Hepatocyte (in vitro differentiated cells): ENCODE results near the gene SREBF1. TPM values are rescaled to one million over a fixed set of nuclear protein-coding genes. Genes with fewer than 3 reads are reported as not detected.

ENCODE experiments used
- DNase-seq: peaks from one replicate; pipeline ENCODE4 v3.0.0-alpha.2; 2016; ENCODE audit warnings: low spot score
- H2AFZ ChIP-seq: fragments of 200-600 bp; sonication (generic); 2 replicates; pipeline ENCODE4 v1.6.0; 2016; ENCODE audit warnings: antibody characterized with exemption, mild to moderate bottlenecking
- H3K27ac ChIP-seq: fragments of 200-600 bp; sonication (generic); 2 replicates; pipeline ENCODE4 v1.5.1; 2016; ENCODE audit warnings: mild to moderate bottlenecking
- H3K27me3 ChIP-seq: fragments of 200-600 bp; sonication (generic); 2 replicates; pipeline ENCODE4 v1.6.1; 2016
- H3K36me3 ChIP-seq: fragments of 200-600 bp; sonication (generic); replicated peaks from 2 replicates; pipeline ENCODE4 v1.5.1; 2016; ENCODE audit warnings: low read depth; ENCODE audit not compliant: insufficient read depth
- H3K4me1 ChIP-seq: fragments of 200-600 bp; sonication (generic); 2 replicates; pipeline ENCODE4 v1.5.1; 2016; ENCODE audit warnings: mild to moderate bottlenecking, moderate library complexity; ENCODE audit not compliant: insufficient read depth
- H3K4me2 ChIP-seq: fragments of 200-600 bp; sonication (generic); 2 replicates; pipeline ENCODE4 v1.6.0; 2016
- H3K4me3 ChIP-seq: fragments of 200-600 bp; sonication (generic); 2 replicates; pipeline ENCODE4 v1.5.1; 2016; ENCODE audit warnings: mild to moderate bottlenecking
- H3K79me2 ChIP-seq: fragments of 200-600 bp; sonication (generic); 2 replicates; pipeline ENCODE4 v1.6.0; 2017; ENCODE audit warnings: mild to moderate bottlenecking
- H3K9me2 ChIP-seq: fragments of 200-600 bp; sonication (generic); replicated peaks from 2 replicates; pipeline ENCODE4 v1.6.0; 2017; ENCODE audit warnings: mild to moderate bottlenecking; ENCODE audit not compliant: insufficient read depth
- H3K9me3 ChIP-seq: fragments of 200-600 bp; sonication (generic); 2 replicates; pipeline ENCODE4 v1.5.1; 2016; ENCODE audit warnings: low read depth, mild to moderate bottlenecking
- H4K20me1 ChIP-seq: fragments of 200-600 bp; sonication (generic); 2 replicates; pipeline ENCODE4 v1.6.0; 2016; ENCODE audit warnings: mild to moderate bottlenecking; ENCODE audit not compliant: insufficient read depth, poor library complexity, severe bottlenecking
- EZH2 ChIP-seq: fragments of 200-600 bp; sonication (generic); IDR thresholded peaks from 2 replicates; pipeline ENCODE4 v1.6.1; 2016; ENCODE audit warnings: antibody characterized with exemption, mild to moderate bottlenecking, borderline replicate concordance
- EZH2phosphoT487 ChIP-seq: fragments of 200-600 bp; sonication (generic); IDR thresholded peaks from one replicate; pipeline ENCODE4 v1.6.1; 2018; ENCODE audit warnings: antibody characterized with exemption, mild to moderate bottlenecking, low read depth, moderate library complexity; ENCODE audit not compliant: unreplicated experiment, severe bottlenecking
- WGBS: methylation state at CpG from one replicate; pipeline ENCODE4 v1.1.6; 2016; ENCODE audit warnings: low lambda C conversion rate; ENCODE audit errors: missing lambda C conversion rate; 5-methylcytosine and 5-hydroxymethylcytosine counted together
- polyA plus RNA-seq: library from polyadenylated mRNA; unstranded; fragments of >200 nt; fragmentation: Nextera tagmentation; extraction: Ambion mirVana; gene quantifications from 2 replicates; pipeline ENCODE4 v1.2.1, GENCODE V29; 2016
- total RNA-seq: library from RNA; depleted of rRNA; stranded (reverse); fragments of >200 nt; gene quantifications from 2 replicates; pipeline ENCODE4 v1.2.3, GENCODE V29; 2014
- TF ChIP-seq, protein P1 (sequence below): fragments of 200-600 bp; sonication (generic); IDR thresholded peaks from 2 replicates; pipeline ENCODE4 v1.5.1; 2016; ENCODE audit warnings: antibody characterized with exemption, mild to moderate bottlenecking; ENCODE audit not compliant: poor library complexity

SREBF1 gene
- total and polyA plus RNA-seq, 2 experiments from 2014 or later, result 57.1 to 140 TPM

GRCh38 chr17:17810895-17811248 is 25.9 kb downstream of the SREBF1 start:
- Histone ChIP-seq H2AFZ (no peak overlapping the region), H3K27ac (peak overlapping the region; percentile 87), H3K27me3 (no peaks in the 10 kb centered on the region), H3K4me2 (peak overlapping the region; percentile 79), H3K79me2 (peaks cover 3% of the 10 kb centered on the region), H3K4me1 (peaks cover 34% of the 10 kb centered on the region), H3K36me3 (no peaks in the 10 kb centered on the region), H4K20me1 (peaks cover 28% of the 10 kb centered on the region), H3K9me2 (no peaks in the 10 kb centered on the region), H3K4me3 (no peak overlapping the region), H3K9me3 (no peaks in the 10 kb centered on the region)
- TF ChIP-seq, protein P1, sequence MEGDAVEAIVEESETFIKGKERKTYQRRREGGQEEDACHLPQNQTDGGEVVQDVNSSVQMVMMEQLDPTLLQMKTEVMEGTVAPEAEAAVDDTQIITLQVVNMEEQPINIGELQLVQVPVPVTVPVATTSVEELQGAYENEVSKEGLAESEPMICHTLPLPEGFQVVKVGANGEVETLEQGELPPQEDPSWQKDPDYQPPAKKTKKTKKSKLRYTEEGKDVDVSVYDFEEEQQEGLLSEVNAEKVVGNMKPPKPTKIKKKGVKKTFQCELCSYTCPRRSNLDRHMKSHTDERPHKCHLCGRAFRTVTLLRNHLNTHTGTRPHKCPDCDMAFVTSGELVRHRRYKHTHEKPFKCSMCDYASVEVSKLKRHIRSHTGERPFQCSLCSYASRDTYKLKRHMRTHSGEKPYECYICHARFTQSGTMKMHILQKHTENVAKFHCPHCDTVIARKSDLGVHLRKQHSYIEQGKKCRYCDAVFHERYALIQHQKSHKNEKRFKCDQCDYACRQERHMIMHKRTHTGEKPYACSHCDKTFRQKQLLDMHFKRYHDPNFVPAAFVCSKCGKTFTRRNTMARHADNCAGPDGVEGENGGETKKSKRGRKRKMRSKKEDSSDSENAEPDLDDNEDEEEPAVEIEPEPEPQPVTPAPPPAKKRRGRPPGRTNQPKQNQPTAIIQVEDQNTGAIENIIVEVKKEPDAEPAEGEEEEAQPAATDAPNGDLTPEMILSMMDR, result no peak
- TF ChIP-seq EZH2phosphoT487 (no peak), EZH2 (no peak)
- no peak for DNase-seq
- 89% methylated on average over 27 of the region's 27 CpGs for WGBS

- H4K20me1 ChIP-seq, result peaks cover 28% of the 10 kb centered on the region
- DNase-seq, result peak; percentile 85
- H3K9me3 ChIP-seq, result no peaks in the 10 kb centered on the region
- peaks cover 3% of the 10 kb centered on the region for H3K79me2 ChIP-seq
- WGBS, result 41% methylated on average over 54 of the region's 68 CpGs
- no peak overlapping the region for H3K4me3 ChIP-seq
- peak overlapping the region; percentile 79 for H3K4me2 ChIP-seq
- H3K9me2 ChIP-seq, result no peaks in the 10 kb centered on the region
- peak overlapping the region; percentile 87 for H3K27ac ChIP-seq
- H3K36me3 ChIP-seq, result no peaks in the 10 kb centered on the region
- TF ChIP-seq EZH2 (no peak), EZH2phosphoT487 (no peak)
- TF ChIP-seq, protein P1, result no peak
- H2AFZ ChIP-seq, result no peak overlapping the region
- H3K4me1 ChIP-seq, result peaks cover 34% of the 10 kb centered on the region
- no peaks in the 10 kb centered on the region for H3K27me3 ChIP-seq
These were observed 26.5 kb downstream of the SREBF1 start for GRCh38 chr17:17810084-17810894.

DNA sequence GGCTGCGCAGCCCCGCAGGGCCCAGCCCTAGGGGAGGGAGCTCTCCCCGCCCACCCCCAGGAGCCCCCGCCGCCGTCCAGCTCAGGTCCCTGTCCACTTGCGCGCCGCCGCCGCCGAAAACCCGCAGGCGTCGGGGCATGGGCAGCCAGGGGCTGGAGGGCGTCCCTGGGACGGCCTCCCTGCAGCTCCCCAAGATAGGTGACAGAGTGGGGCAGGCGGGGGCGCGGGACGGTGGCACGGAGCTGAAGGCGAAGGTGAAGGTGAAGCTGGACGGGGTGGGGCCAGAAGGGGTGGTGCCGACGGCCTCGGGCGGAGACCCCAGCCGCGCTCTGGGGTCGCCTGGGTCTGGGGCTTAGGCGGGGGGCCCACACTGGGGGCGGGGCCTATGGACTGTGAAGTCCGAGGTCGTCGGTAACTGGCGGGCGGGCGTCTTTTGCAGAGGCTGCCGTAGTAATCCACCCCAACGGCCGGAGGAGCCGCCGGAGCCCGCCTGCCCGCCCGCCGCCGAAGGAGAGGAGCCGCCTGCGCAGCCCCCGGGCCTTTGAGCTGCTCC is 27.2 kb downstream of the SREBF1 start:
- no peak for DNase-seq
- Histone ChIP-seq H4K20me1 (peaks cover 28% of the 10 kb centered on the region), H3K9me2 (no peaks in the 10 kb centered on the region), H3K36me3 (no peaks in the 10 kb centered on the region), H3K27me3 (no peaks in the 10 kb centered on the region), H3K79me2 (peaks cover 3% of the 10 kb centered on the region), H3K4me3 (no peak overlapping the region), H3K27ac (peak overlapping the region; percentile 87), H2AFZ (no peak overlapping the region), H3K4me2 (peak overlapping the region; percentile 79), H3K9me3 (no peaks in the 10 kb centered on the region), H3K4me1 (peaks cover 34% of the 10 kb centered on the region)
- 24% methylated on average over 25 of the region's 52 CpGs for WGBS
- TF ChIP-seq EZH2phosphoT487 (no peak), EZH2 (no peak)
- TF ChIP-seq, protein P1, result no peak
